HFFc6 (cell line): Measurements from ENCODE around the gene PAK4. TPM values are rescaled to one million over a fixed set of nuclear protein-coding genes. Genes with fewer than 3 reads are reported as not detected.

ENCODE experiments used
- DNase-seq: peaks from one replicate; pipeline ENCODE4 v3.0.0-alpha.2; 2018
- H3K27ac Mint-ChIP-seq: 2 replicates; pipeline ENCODE4 v1.8.0; 2020; ENCODE audit warnings: mild to moderate bottlenecking, mixed read lengths
- H3K27me3 Mint-ChIP-seq: 2 replicates; pipeline ENCODE4 v1.8.0; 2021; ENCODE audit warnings: mild to moderate bottlenecking, moderate library complexity, mixed read lengths; ENCODE audit not compliant: insufficient read depth
- H3K36me3 Mint-ChIP-seq: 2 replicates; pipeline ENCODE4 v1.8.0; 2021; ENCODE audit warnings: low read depth, mixed read lengths
- H3K4me1 Mint-ChIP-seq: 2 replicates; pipeline ENCODE4 v1.8.0; 2020; ENCODE audit warnings: low read depth, mixed read lengths
- H3K4me3 Mint-ChIP-seq: 2 replicates; pipeline ENCODE4 v1.8.0; 2020; ENCODE audit warnings: mild to moderate bottlenecking, moderate library complexity, mixed read lengths
- H3K9me3 Mint-ChIP-seq: 2 replicates; pipeline ENCODE4 v1.8.0; 2020; ENCODE audit warnings: mild to moderate bottlenecking, mixed read lengths
- CTCF ChIP-seq: fragments of 200-600 bp; sonication (generic); IDR thresholded peaks from 2 replicates; pipeline ENCODE4 v1.5.0; 2021; ENCODE audit warnings: antibody characterized with exemption, mild to moderate bottlenecking
- total RNA-seq, 6 experiments: library from RNA; stranded (reverse); fragmentation: NEBNext Ultra II Directional; extraction: Animal tissue kit (Norgen Biotek cat#: 25700); gene quantifications; 2 replicates in 1 of 6; 3 replicates in 5 of 6; pipeline ENCODE4 v1.2.3, GENCODE V29; 2021

Gene PAK4
- total RNA-seq, 6 experiments from 2014 or later: 35.4 to 40.4 (median 35.8) TPM

GRCh38 chr19:39097721-39098120 lies 27.9 kb upstream of the PAK4 start:
- Mint-ChIP-seq H3K27ac (no peak overlapping the region), H3K4me3 (no peak overlapping the region), H3K36me3 (0 out of 2 replicates have a peak, but pooled peaks cover 5% of the 10 kb centered on the region)

GRCh38 chr19:39098365-39099269 lies 27.0 kb upstream of the PAK4 start:
- Mint-ChIP-seq H3K36me3 (0 out of 2 replicates have a peak, but pooled peaks cover 5% of the 10 kb centered on the region), H3K9me3 (no peaks in the 10 kb centered on the region)

More at GRCh38 chr19:39097721-39098120, 27.9 kb upstream of the PAK4 start:
- TF ChIP-seq CTCF: no peak
- Mint-ChIP-seq H3K9me3 (no peaks in the 10 kb centered on the region), H3K4me1 (peaks cover 10% of the 10 kb centered on the region), H3K27me3 (peaks cover 42% of the 10 kb centered on the region)
- no peak for DNase-seq

GRCh38 chr19:39099341-39099740 lies 26.2 kb upstream of the PAK4 start:
- Mint-ChIP-seq H3K4me3 (no peak overlapping the region), H3K4me1 (no peaks in the 10 kb centered on the region), H3K27me3 (peaks cover 38% of the 10 kb centered on the region), H3K36me3 (0 out of 2 replicates have a peak, but pooled peaks cover 5% of the 10 kb centered on the region), H3K27ac (no peak overlapping the region), H3K9me3 (no peaks in the 10 kb centered on the region)
- no peak for DNase-seq
- TF ChIP-seq CTCF: no peak

More at GRCh38 chr19:39098365-39099269, 27.0 kb upstream of the PAK4 start:
- Mint-ChIP-seq H3K27ac (no peak overlapping the region), H3K27me3 (peaks cover 42% of the 10 kb centered on the region), H3K4me1 (peaks cover 6% of the 10 kb centered on the region), H3K4me3 (no peak overlapping the region)
- no peak for TF ChIP-seq CTCF
- no peak for DNase-seq

GRCh38 chr19:39100500-39101166 lies 25.0 kb upstream of the PAK4 start:
- H3K36me3 Mint-ChIP-seq: 0 out of 2 replicates have a peak, but pooled peaks cover 5% of the 10 kb centered on the region
- H3K27me3 Mint-ChIP-seq: peaks cover 33% of the 10 kb centered on the region
- TF ChIP-seq CTCF: no peak
- H3K4me3 Mint-ChIP-seq: no peak overlapping the region
- DNase-seq: no peak
- no peaks in the 10 kb centered on the region for H3K4me1 Mint-ChIP-seq
- no peaks in the 10 kb centered on the region for H3K9me3 Mint-ChIP-seq
- H3K27ac Mint-ChIP-seq: no peak overlapping the region

- Mint-ChIP-seq H3K4me1 (peaks cover 6% of the 10 kb centered on the region; the same call in 1 of the 2 replicates), H3K27me3 (peaks cover 16% of the 10 kb centered on the region), H3K4me3 (no peak overlapping the region), H3K27ac (no peak overlapping the region), H3K36me3 (no peaks in the 10 kb centered on the region), H3K9me3 (no peaks in the 10 kb centered on the region)
- TF ChIP-seq CTCF: no peak
- no peak for DNase-seq
Measured at GRCh38 chr19:39103151-39103550, 22.4 kb upstream of the PAK4 start.
